Tibial artery (tissue), 4 donors: Measurements from ENCODE around the gene UGGT2.
"Not testable (repeated sequence)": the region's sequence is repeated elsewhere in the genome, so short reads cannot be mapped to it uniquely, and the experiment has no call there.

ENCODE experiments used
- DNase-seq, 2 donors: peaks; one replicate each; pipeline ENCODE4 v3.0.0-alpha.2; 2019
- H3K27ac ChIP-seq, 2 donors: fragments of 200-600 bp; sonication (generic) in 1 of 2; 1 replicate in 1 of 2; 2 replicates in 1 of 2; pipeline ENCODE4 v1.5.1; 2018 to 2019; ENCODE audit warnings: mild to moderate bottlenecking in 1 of 2
- H3K27me3 ChIP-seq, 2 donors: fragments of 200-600 bp; sonication (generic) in 1 of 2; one replicate each; pipeline versions ENCODE4 v1.5.1 to v1.6.0; 2016 to 2019
- H3K36me3 ChIP-seq, 3 donors: fragments of 200-600 bp; sonication (generic) in 2 of 3; one replicate each; pipeline ENCODE4 v1.5.1; 2016 to 2019; ENCODE audit warnings: mild to moderate bottlenecking in 2 of 3
- H3K4me1 ChIP-seq, 4 donors: fragments of 200-600 bp; sonication (generic) in 2 of 4; 1 replicate in 3 of 4; 2 replicates in 1 of 4; pipeline ENCODE4 v1.5.1; 2016 to 2019
- H3K4me3 ChIP-seq, 2 donors: fragments of 200-600 bp; sonication (generic) in 1 of 2; 1 replicate in 1 of 2; 2 replicates in 1 of 2; pipeline ENCODE4 v1.5.1; 2018 to 2019; ENCODE audit warnings: mild to moderate bottlenecking in 2 of 2
- H3K9me3 ChIP-seq, 3 donors: fragments of 200-600 bp; sonication (generic) in 1 of 3; one replicate each; pipeline ENCODE4 v1.5.1; 2016 to 2019
- intact Hi-C: fragments of 100-400 bp; cut with DNase I; formaldehyde crosslinking; loops from one replicate; pipeline ENCODE4 v1.15.0; 2023; ENCODE audit warnings: low total_unique reads
- TF ChIP-seq, protein P1 (sequence below), 2 experiments: fragments of 200-600 bp in 1 of 2; fragments of 450-650 bp in 1 of 2; IDR thresholded peaks; one replicate each; pipeline ENCODE4 v1.5.1; 2017 to 2019; ENCODE audit warnings: antibody characterized with exemption in 2 of 2, mild to moderate bottlenecking in 1 of 2, moderate library complexity in 1 of 2

The UGGT2 gene

DNA sequence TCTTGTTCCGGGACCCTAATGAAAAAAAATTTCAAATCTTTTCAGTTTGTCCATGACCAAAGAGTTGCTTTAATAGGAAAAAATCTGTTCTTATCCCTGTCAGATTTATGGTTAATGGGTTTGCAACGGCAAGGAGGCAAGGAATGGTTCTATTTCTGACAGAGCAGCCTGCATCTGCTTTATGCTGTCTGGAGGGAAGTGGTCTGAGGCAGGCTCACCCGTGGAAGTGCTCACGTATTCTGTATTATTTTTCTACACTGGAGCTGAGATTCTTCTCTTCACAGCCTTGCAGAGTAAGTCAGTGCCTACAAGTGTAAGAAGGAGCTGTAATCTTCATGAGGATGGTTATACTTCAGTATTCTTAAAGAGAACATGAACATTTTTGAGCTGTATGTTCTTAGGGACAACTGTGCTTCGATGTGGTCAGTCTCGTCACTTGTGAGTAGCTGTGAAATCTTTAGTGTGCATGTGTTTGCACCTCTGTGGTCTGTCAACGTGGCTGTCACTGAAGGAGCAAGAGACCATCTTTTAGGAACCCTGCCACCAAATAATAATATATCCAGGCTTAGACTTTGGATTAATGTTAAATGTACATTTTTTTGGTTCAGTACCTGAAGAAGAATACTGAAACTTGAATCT, 262.0 kb downstream of the UGGT2 start:
- no peak overlapping the region for H3K27ac ChIP-seq
- H3K4me1 ChIP-seq: no peaks in the 10 kb centered on the region
- H3K27me3 ChIP-seq: no peaks in the 10 kb centered on the region
- intact Hi-C loops: no loop called here
- no peak for DNase-seq
- no peaks in the 10 kb centered on the region for H3K9me3 ChIP-seq
- peaks cover 56 to 84% (median 59%) of the 10 kb centered on the region in 3 donors for H3K36me3 ChIP-seq
- H3K4me3 ChIP-seq: no peak overlapping the region
- TF ChIP-seq, protein P1, sequence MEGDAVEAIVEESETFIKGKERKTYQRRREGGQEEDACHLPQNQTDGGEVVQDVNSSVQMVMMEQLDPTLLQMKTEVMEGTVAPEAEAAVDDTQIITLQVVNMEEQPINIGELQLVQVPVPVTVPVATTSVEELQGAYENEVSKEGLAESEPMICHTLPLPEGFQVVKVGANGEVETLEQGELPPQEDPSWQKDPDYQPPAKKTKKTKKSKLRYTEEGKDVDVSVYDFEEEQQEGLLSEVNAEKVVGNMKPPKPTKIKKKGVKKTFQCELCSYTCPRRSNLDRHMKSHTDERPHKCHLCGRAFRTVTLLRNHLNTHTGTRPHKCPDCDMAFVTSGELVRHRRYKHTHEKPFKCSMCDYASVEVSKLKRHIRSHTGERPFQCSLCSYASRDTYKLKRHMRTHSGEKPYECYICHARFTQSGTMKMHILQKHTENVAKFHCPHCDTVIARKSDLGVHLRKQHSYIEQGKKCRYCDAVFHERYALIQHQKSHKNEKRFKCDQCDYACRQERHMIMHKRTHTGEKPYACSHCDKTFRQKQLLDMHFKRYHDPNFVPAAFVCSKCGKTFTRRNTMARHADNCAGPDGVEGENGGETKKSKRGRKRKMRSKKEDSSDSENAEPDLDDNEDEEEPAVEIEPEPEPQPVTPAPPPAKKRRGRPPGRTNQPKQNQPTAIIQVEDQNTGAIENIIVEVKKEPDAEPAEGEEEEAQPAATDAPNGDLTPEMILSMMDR (IDR thresholded peaks at IDR 0.05): no peak

DNA sequence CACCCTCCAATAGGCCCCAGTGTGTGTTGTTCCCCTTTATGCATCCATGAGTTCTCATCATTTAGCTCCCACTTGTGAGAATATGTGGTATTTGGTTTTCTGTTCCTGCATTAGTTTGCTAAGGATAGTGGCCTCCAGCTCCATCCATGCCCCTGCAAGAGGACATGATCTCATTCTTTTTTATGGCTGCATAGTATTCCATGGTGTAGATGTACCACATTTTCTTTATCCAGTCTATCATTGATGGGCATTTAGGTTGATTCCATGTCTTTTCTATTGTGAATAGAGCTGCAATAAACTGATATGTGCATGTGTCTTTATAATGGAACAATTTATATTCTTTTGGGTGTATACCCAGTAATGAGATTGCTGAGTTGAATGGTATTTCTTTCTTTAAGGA, 263.9 kb downstream of the UGGT2 start:
- H3K27me3 ChIP-seq, H3K27ac ChIP-seq, H3K9me3 ChIP-seq, H3K4me1 ChIP-seq, H3K4me3 ChIP-seq, DNase-seq, intact Hi-C loops: not testable (repeated sequence)
- H3K36me3 ChIP-seq: peaks cover 56 to 74% (median 59%) of the 10 kb centered on the region in 3 donors

DNA sequence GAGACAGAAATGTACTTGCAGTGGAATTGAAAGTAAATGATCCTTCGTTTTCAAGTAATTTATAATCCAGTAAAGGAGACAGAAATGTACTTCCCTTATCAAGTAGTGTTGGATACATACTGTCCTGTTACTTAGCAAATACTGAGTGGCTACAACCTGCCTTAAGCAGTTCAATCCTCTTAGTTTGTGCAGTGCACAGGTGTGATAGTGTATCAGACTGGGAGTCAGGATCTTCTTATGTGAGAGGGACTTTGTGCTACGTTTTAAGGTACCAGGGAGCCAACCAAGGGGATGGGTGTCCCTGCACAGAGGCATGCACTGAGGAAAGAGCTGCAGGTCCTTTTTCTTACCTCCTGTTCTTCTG, 265.1 kb downstream of the UGGT2 start:
- TF ChIP-seq, protein P1 (IDR thresholded peaks at IDR 0.05): no peak
- no peak overlapping the region for H3K4me3 ChIP-seq
- no peaks in the 10 kb centered on the region for H3K9me3 ChIP-seq
- H3K27ac ChIP-seq: no peak overlapping the region
- no peaks in the 10 kb centered on the region for H3K27me3 ChIP-seq
- DNase-seq: no peak
- H3K36me3 ChIP-seq: peaks cover 53 to 62% (median 56%) of the 10 kb centered on the region in 3 donors
- peaks cover 0 to 18% (median 9%) of the 10 kb centered on the region in 4 donors for H3K4me1 ChIP-seq
- intact Hi-C loops: no loop called here

DNA sequence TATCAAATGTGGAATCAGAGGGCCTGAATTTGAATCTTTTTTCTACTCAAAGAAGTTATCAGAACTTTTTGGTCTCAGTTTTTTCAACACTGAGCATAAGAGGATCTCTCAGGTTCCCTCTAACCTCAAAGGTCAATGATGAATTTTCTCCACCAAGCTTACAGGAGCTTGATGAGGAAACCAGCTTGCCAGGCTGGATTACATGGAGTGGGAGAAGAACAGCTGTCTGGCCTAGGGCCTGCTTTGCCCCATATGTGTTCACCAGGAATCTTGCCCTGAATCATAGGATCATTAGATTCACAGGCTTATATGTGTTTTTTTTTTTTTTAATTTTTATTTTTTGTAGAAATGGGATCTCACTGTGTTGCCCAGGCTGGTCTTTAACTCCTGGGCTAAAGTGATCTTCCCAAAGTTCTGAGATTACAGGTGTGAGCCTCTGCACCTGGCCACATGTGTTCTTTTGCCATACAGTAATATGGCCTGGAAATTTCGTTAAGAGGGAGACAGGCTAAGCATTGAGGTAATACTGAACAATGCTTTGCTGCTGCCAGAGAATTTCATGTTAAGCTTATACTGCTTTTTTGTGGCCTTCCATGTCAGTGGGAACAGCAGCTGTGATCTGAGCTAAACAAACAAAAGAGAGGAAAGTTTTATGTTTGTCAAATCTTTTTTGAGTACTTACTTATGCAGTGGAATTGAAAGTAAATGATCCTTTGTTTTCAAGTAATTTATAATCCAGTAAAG, 265.7 kb downstream of the UGGT2 start:
- Histone ChIP-seq H3K9me3 (no peaks in the 10 kb centered on the region), H3K4me1 (peaks cover 0 to 18% (median 9%) of the 10 kb centered on the region in 4 donors), H3K27ac (no peak overlapping the region), H3K27me3 (no peaks in the 10 kb centered on the region), H3K36me3 (peaks cover 49 to 57% (median 50%) of the 10 kb centered on the region in 3 donors), H3K4me3 (no peak overlapping the region)
- DNase-seq: no peak
- TF ChIP-seq, protein P1 (IDR thresholded peaks at IDR 0.05): no peak
- intact Hi-C loops: no loop called here

DNA sequence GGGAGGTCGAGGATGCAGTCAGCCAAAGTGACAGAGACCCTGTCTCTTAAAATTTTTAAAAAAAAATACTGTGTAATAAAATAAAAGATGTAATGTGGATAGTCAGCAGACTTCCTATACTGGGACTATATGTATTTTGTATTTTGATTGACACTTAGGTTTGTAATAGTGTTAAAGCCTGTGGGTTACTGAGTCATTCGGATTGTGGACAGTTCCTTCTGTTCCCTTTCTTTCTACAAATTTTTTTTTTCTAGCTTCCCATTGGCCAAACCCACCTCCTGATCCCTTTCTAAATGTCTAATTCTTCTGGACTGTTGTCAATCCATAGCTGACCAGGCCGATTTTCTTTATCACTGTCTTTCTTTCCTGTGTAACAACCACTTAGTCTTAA, 268.3 kb downstream of the UGGT2 start:
- Histone ChIP-seq H3K4me1 (peaks cover 0 to 23% (median 9%) of the 10 kb centered on the region in 4 donors), H3K9me3 (peaks cover 0 to 4% (median 0%) of the 10 kb centered on the region in 3 donors), H3K27me3 (no peaks in the 10 kb centered on the region), H3K27ac (peak overlapping the region in 1 of 2 donors; percentile 14), H3K4me3 (no peak overlapping the region), H3K36me3 (peaks cover 28 to 49% (median 34%) of the 10 kb centered on the region in 3 donors)
- DNase-seq: no peak
- intact Hi-C loops: no loop called here
- TF ChIP-seq, protein P1 (IDR thresholded peaks at IDR 0.05): no peak
